DND-41 (cell line): ENCODE measurements around the gene PAK5.

Experiments used
- ATAC-seq: fragments of 200-7000 bp; cut with Tn5 transposase; 3 replicates; pipeline ENCODE4 v1.9.1; 2021; ENCODE audit warnings: low read depth; ENCODE audit not compliant: insufficient read depth
- DNase-seq: peaks from one replicate; pipeline ENCODE4 v3.0.0-alpha.2; 2020
- H2AFZ ChIP-seq: 2 replicates; pipeline ENCODE4 v1.6.0; 2012; ENCODE audit warnings: low read depth, low read length
- H3K27ac ChIP-seq: 2 replicates; pipeline ENCODE4 v1.5.1; 2012; ENCODE audit warnings: low read length, inconsistent platforms
- H3K27me3 ChIP-seq: fragments of 200-600 bp; sonication (generic); 2 replicates; pipeline ENCODE4 v1.6.0; 2012; ENCODE audit warnings: low read length, mild to moderate bottlenecking, inconsistent platforms; ENCODE audit not compliant: insufficient read depth, poor library complexity
- H3K36me3 ChIP-seq: 2 replicates; pipeline ENCODE4 v1.5.1; 2012; ENCODE audit warnings: low read length, inconsistent platforms; ENCODE audit not compliant: insufficient read depth
- H3K4me1 ChIP-seq: 2 replicates; pipeline ENCODE4 v1.5.1; 2012; ENCODE audit warnings: mild to moderate bottlenecking, low read length; ENCODE audit not compliant: insufficient read depth
- H3K4me2 ChIP-seq: 2 replicates; pipeline ENCODE4 v1.6.0; 2012; ENCODE audit warnings: mild to moderate bottlenecking, moderate library complexity, low read length, inconsistent platforms; ENCODE audit not compliant: insufficient read depth
- H3K4me3 ChIP-seq, 2 experiments: fragments of 200-600 bp in 1 of 2; shearing (Covaris generic) in 1 of 2; 2 replicates each; pipeline ENCODE4 v1.5.1; 2012 to 2016; ENCODE audit warnings: inconsistent platforms in 2 of 2, low read length in 2 of 2, mild to moderate bottlenecking in 2 of 2, low read depth in 1 of 2, moderate library complexity in 1 of 2
- H3K79me2 ChIP-seq: 2 replicates; pipeline ENCODE4 v1.6.0; 2012; ENCODE audit warnings: low read length, inconsistent platforms; ENCODE audit not compliant: insufficient read depth
- H3K9ac ChIP-seq: 2 replicates; pipeline ENCODE4 v1.6.0; 2012; ENCODE audit warnings: low read depth, mild to moderate bottlenecking, inconsistent platforms, low read length, moderate library complexity
- H3K9me3 ChIP-seq: 2 replicates; pipeline ENCODE4 v1.5.1; 2012; ENCODE audit warnings: low read length, moderate library complexity, mild to moderate bottlenecking, inconsistent platforms; ENCODE audit not compliant: insufficient read depth, severe bottlenecking
- H4K20me1 ChIP-seq: 2 replicates; pipeline ENCODE4 v1.6.0; 2012; ENCODE audit warnings: low read length; ENCODE audit not compliant: insufficient read depth
- CTCF ChIP-seq: IDR thresholded peaks from 2 replicates; pipeline ENCODE4 v1.5.1; 2012; ENCODE audit warnings: borderline replicate concordance, low read length, moderate library complexity, mild to moderate bottlenecking; ENCODE audit not compliant: poor library complexity, severe bottlenecking; ENCODE audit errors: extremely low read depth
- EZH2 ChIP-seq: IDR thresholded peaks from 3 replicates; pipeline ENCODE4 v1.6.1; 2012; ENCODE audit warnings: borderline replicate concordance, low read depth, mild to moderate bottlenecking, moderate library complexity, low read length, inconsistent platforms; ENCODE audit not compliant: severe bottlenecking

PAK5 gene

DNA sequence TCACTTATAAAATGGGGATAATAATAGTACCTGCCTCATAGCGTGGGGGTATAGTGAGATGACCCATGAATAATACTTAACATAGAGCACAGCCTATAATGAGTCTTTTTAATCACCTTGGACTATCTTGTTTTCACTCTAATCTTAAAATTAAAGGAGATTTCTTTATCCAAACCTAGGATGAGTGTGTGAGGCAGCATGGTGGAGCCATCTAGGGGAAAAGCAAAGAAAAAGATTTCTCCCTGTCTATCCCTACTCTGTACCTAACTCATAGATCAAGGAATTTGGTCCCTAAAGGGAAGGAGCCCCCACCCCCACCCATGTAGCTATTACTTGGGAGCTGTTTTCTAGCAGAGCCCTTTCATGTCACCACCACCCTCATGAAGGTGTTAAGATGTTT lies 45.2 kb upstream of the PAK5 start:
- no peak for DNase-seq
- H3K27ac ChIP-seq: no peak overlapping the region
- TF ChIP-seq EZH2 (no peak), CTCF (no peak)
- no peaks in the 10 kb centered on the region for H3K9me3 ChIP-seq
- no peaks in the 10 kb centered on the region for H3K79me2 ChIP-seq
- H3K36me3 ChIP-seq: no peaks in the 10 kb centered on the region
- no peak for ATAC-seq
- no peak overlapping the region for H3K4me2 ChIP-seq
- H4K20me1 ChIP-seq: no peaks in the 10 kb centered on the region
- H3K4me3 ChIP-seq: no peak overlapping the region
- H3K4me1 ChIP-seq: no peaks in the 10 kb centered on the region
- H3K27me3 ChIP-seq: no peaks in the 10 kb centered on the region
- H2AFZ ChIP-seq: no peak overlapping the region
- H3K9ac ChIP-seq: no peak overlapping the region

- Histone ChIP-seq H3K4me2 (no peak overlapping the region), H3K4me3 (no peak overlapping the region), H3K36me3 (no peaks in the 10 kb centered on the region), H4K20me1 (no peaks in the 10 kb centered on the region), H3K9me3 (no peaks in the 10 kb centered on the region), H3K9ac (no peak overlapping the region), H3K27ac (no peak overlapping the region), H3K4me1 (no peaks in the 10 kb centered on the region), H3K79me2 (no peaks in the 10 kb centered on the region), H2AFZ (no peak overlapping the region), H3K27me3 (no peaks in the 10 kb centered on the region)
- no peak for TF ChIP-seq EZH2
- no peak for TF ChIP-seq CTCF
- ATAC-seq (no peak), DNase-seq (no peak)
Observed at GRCh38 chr20:9877932-9878495, 39.1 kb upstream of the PAK5 start.

GRCh38 chr20:9867196-9867980 lies 28.5 kb upstream of the PAK5 start:
- no peaks in the 10 kb centered on the region for H3K27me3 ChIP-seq
- no peaks in the 10 kb centered on the region for H3K79me2 ChIP-seq
- H2AFZ ChIP-seq: no peak overlapping the region

More at GRCh38 chr20:9867196-9867980, 28.5 kb upstream of the PAK5 start:
- Histone ChIP-seq H4K20me1 (no peaks in the 10 kb centered on the region), H3K9me3 (no peaks in the 10 kb centered on the region), H3K4me1 (no peaks in the 10 kb centered on the region), H3K27ac (no peak overlapping the region), H3K36me3 (no peaks in the 10 kb centered on the region), H3K9ac (no peak overlapping the region), H3K4me2 (no peak overlapping the region), H3K4me3 (no peak overlapping the region)
- DNase-seq (no peak), ATAC-seq (no peak)
- TF ChIP-seq EZH2: no peak
- no peak for TF ChIP-seq CTCF
